Measurements from ENCODE around the gene KLK6.

GRCh38 chr19:50926144-50926543, 43.2 kb downstream of the KLK6 start:
- TF ChIP-seq POLR2A (IDR thresholded peaks at IDR 0.05; ENCODE audit: low read depth, low read length), result no peak
- no peak for TF ChIP-seq TAF1 (IDR thresholded peaks at IDR 0.05; ENCODE audit: borderline replicate concordance, low read depth, low read length)

All from GM12892 (cell line).